Chondrocyte (in vitro differentiated cells): ENCODE results near the gene TGFBR3. TPM values are rescaled to one million over a fixed set of nuclear protein-coding genes. Genes with fewer than 3 reads are reported as not detected.
A peak's percentile ranks its signal among the peaks of the same experiment; 100 is the strongest.

ENCODE experiments used
- DNase-seq: peaks from one replicate; pipeline ENCODE4 v3.0.0; 2021; ENCODE audit warnings: mixed read lengths, low spot score
- H3K27ac Mint-ChIP-seq: one replicate; pipeline ENCODE4 v1.8.0; 2021; ENCODE audit warnings: mild to moderate bottlenecking, moderate library complexity, mixed read lengths; ENCODE audit not compliant: unreplicated experiment
- H3K27me3 Mint-ChIP-seq: 2 replicates; pipeline ENCODE4 v1.8.0; 2021; ENCODE audit warnings: low read depth, mixed read lengths
- H3K36me3 Mint-ChIP-seq: 2 replicates; pipeline ENCODE4 v1.8.0; 2021; ENCODE audit warnings: low read depth, mixed read lengths
- H3K4me1 Mint-ChIP-seq: 2 replicates; pipeline ENCODE4 v1.8.0; 2021; ENCODE audit warnings: low read depth, mild to moderate bottlenecking, mixed read lengths
- H3K4me3 Mint-ChIP-seq: one replicate; pipeline ENCODE4 v1.8.0; 2021; ENCODE audit warnings: mild to moderate bottlenecking, moderate library complexity, mixed read lengths; ENCODE audit not compliant: unreplicated experiment
- H3K9me3 Mint-ChIP-seq: 2 replicates; pipeline ENCODE4 v1.8.0; 2021; ENCODE audit warnings: low read depth, mixed read lengths
- CTCF ChIP-seq: fragments of 200-600 bp; sonication (generic); IDR thresholded peaks from 2 replicates; pipeline ENCODE4 v1.5.0; 2021; ENCODE audit warnings: antibody characterized with exemption, mild to moderate bottlenecking, moderate library complexity
- total RNA-seq: library from RNA; stranded (reverse); gene quantifications from 3 replicates; pipeline ENCODE4 v1.2.1, GENCODE V29; 2021

The TGFBR3 gene
- total RNA-seq, 1 donor from 2014 or later, result 1.4 TPM

DNA sequence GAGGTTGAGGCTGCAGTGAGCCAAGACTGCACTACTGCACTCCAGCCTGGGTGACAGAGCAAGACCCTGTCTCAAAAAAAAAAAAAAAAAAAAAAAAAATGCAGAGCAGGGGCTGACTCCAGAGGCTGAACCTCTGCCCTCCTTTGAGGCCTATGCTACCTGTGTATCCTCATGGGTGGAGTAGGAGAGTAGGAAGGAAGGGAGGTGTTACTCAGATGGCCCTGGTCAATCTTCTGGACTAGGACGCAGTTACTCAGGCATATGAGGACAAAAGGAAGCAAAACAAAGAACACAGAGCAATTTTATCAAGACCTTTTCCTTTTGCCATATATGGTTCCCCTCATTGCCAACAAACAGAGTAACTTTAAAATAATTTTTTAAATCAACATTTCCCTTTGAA is 35.2 kb downstream of the TGFBR3 start:
- Mint-ChIP-seq H3K4me1 (peaks cover 10% of the 10 kb centered on the region), H3K36me3 (no peaks in the 10 kb centered on the region), H3K9me3 (peaks cover 2% of the 10 kb centered on the region), H3K4me3 (no peak overlapping the region), H3K27me3 (no peaks in the 10 kb centered on the region), H3K27ac (no peak overlapping the region)
- no peak for DNase-seq
- no peak for TF ChIP-seq CTCF

DNA sequence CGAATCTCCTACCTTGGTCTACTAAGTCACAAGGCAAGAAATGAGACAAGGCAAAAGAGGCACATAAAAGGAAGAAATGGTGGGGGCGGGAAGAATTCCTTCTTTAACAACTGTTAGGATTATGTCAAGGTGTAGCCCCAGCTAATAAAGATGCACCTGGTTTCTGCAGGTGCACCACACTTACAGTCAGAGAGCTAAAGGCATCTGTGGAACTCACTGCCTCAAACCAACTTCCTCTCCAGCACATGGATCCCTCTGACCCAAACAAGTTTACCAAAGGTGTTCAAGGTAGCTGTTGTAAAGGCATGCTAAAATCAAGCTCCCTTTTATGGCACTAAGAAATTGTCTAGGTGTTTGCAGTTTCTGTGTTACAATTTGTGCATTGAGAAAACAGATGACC is 38.1 kb downstream of the TGFBR3 start:
- Mint-ChIP-seq H3K4me1 (peaks cover 21% of the 10 kb centered on the region), H3K4me3 (no peak overlapping the region), H3K9me3 (peaks cover 13% of the 10 kb centered on the region), H3K27ac (no peak overlapping the region), H3K36me3 (peaks cover 2% of the 10 kb centered on the region), H3K27me3 (no peaks in the 10 kb centered on the region)
- no peak for DNase-seq
- no peak for TF ChIP-seq CTCF

DNA sequence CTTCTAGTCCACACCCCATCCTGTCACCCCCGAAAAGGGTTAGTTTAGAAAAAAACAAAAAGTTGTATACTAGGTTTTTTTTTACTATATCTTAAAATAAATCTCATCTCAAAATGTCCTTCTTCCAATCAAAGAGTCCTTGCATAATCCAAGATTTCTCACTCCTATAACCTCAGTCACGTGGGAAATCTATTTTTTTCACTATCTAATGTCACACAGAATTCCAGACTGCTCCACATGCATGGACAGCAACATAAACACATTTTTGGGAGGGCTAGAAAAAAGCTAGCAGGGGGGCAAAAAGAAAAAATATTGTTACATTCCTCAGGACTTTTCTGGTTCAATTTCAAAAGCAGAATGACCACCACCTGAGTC is 39.3 kb downstream of the TGFBR3 start:
- H3K4me3 Mint-ChIP-seq, result no peak overlapping the region
- H3K27ac Mint-ChIP-seq, result no peak overlapping the region
- H3K9me3 Mint-ChIP-seq, result peaks cover 13% of the 10 kb centered on the region
- H3K4me1 Mint-ChIP-seq, result peaks cover 21% of the 10 kb centered on the region
- no peak for DNase-seq
- H3K36me3 Mint-ChIP-seq, result peaks cover 2% of the 10 kb centered on the region
- no peak for TF ChIP-seq CTCF
- H3K27me3 Mint-ChIP-seq, result no peaks in the 10 kb centered on the region

- Mint-ChIP-seq H3K9me3 (peaks cover 13% of the 10 kb centered on the region), H3K4me3 (no peak overlapping the region), H3K27me3 (no peaks in the 10 kb centered on the region), H3K4me1 (peaks cover 17% of the 10 kb centered on the region), H3K27ac (no peak overlapping the region), H3K36me3 (peaks cover 2% of the 10 kb centered on the region)
- DNase-seq, result no peak
- no peak for TF ChIP-seq CTCF
Measured at GRCh38 chr1:91846007-91846638, 39.8 kb downstream of the TGFBR3 start.

DNA sequence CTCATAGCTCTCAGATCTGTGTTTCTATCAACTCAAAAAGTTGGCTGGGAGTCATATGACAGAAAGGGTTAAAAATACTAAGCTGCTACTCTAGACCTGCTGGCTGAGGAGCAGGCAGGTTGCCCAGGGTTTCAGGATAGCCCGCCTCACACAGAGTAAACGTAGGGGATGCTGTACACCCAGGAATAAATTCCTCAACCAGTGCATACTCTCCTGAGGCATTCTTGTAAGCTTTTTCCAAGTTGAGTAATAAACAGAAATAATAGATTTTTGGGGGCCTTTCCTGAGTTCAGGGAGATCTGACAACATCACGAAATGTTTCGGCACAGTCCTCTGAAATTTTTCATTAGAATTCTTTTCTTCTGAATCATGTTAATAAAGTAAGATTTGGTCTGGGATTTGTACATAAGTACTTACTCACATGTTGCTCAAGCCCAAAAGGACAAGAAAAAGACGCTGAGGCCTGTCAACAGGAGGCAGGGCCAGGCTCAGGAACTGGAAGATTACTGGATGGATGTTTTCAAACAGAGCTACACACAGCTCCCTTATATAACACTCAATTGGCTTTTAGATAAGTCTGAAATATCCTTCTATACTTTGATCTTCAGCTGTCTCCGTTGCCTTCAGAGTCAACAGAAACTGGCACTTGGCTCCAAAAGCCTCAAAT is 41.0 kb downstream of the TGFBR3 start:
- H3K36me3 Mint-ChIP-seq, result peaks cover 2% of the 10 kb centered on the region
- no peak overlapping the region for H3K27ac Mint-ChIP-seq
- peak; percentile 15 for TF ChIP-seq CTCF
- peaks cover 15% of the 10 kb centered on the region for H3K4me1 Mint-ChIP-seq
- H3K9me3 Mint-ChIP-seq, result peaks cover 13% of the 10 kb centered on the region
- H3K27me3 Mint-ChIP-seq, result no peaks in the 10 kb centered on the region
- no peak for DNase-seq
- no peak overlapping the region for H3K4me3 Mint-ChIP-seq
